ENCODE results near the gene SULT1B1. TPM values are rescaled to one million over a fixed set of nuclear protein-coding genes. Genes with fewer than 3 reads are reported as not detected.

Gene SULT1B1
- total RNA-seq, 1 donor from 2014 or later = 1.2 TPM

- peaks cover 22% of the 10 kb centered on the region for H3K4me1 Mint-ChIP-seq (ENCODE audit: unreplicated experiment)
- TF ChIP-seq CTCF (IDR thresholded peaks at IDR 0.05) = no peak
- H3K36me3 Mint-ChIP-seq (ENCODE audit: unreplicated experiment) = no peaks in the 10 kb centered on the region
- H3K27me3 Mint-ChIP-seq (ENCODE audit: unreplicated experiment) = no peaks in the 10 kb centered on the region
- H3K9me3 Mint-ChIP-seq (ENCODE audit: unreplicated experiment) = peaks cover 7% of the 10 kb centered on the region
- H3K4me3 Mint-ChIP-seq (ENCODE audit: unreplicated experiment) = no peak overlapping the region
- no peak for DNase-seq (ENCODE audit: extremely low spot score, unreplicated experiment)
- H3K27ac Mint-ChIP-seq (ENCODE audit: unreplicated experiment) = peak overlapping the region; percentile 82
Observed at GRCh38 chr4:69718396-69719271, 41.8 kb downstream of the SULT1B1 start.

- Mint-ChIP-seq H3K27ac (ENCODE audit: unreplicated experiment) (peak overlapping the region; percentile 82), H3K27me3 (ENCODE audit: unreplicated experiment) (no peaks in the 10 kb centered on the region), H3K9me3 (ENCODE audit: unreplicated experiment) (peaks cover under 1% of the 10 kb centered on the region), H3K4me1 (ENCODE audit: unreplicated experiment) (peaks cover 22% of the 10 kb centered on the region), H3K4me3 (ENCODE audit: unreplicated experiment) (no peak overlapping the region), H3K36me3 (ENCODE audit: unreplicated experiment) (no peaks in the 10 kb centered on the region)
- DNase-seq (ENCODE audit: extremely low spot score, unreplicated experiment) = no peak
- TF ChIP-seq CTCF (IDR thresholded peaks at IDR 0.05) = no peak
Observed at GRCh38 chr4:69717778-69718177, 42.6 kb downstream of the SULT1B1 start.

GRCh38 chr4:69716654-69717053 lies 43.8 kb downstream of the SULT1B1 start:
- DNase-seq (ENCODE audit: extremely low spot score, unreplicated experiment) = no peak
- Mint-ChIP-seq H3K9me3 (ENCODE audit: unreplicated experiment) (no peaks in the 10 kb centered on the region), H3K36me3 (ENCODE audit: unreplicated experiment) (no peaks in the 10 kb centered on the region), H3K4me3 (ENCODE audit: unreplicated experiment) (no peak overlapping the region), H3K27ac (ENCODE audit: unreplicated experiment) (no peak overlapping the region), H3K4me1 (ENCODE audit: unreplicated experiment) (peaks cover 17% of the 10 kb centered on the region), H3K27me3 (ENCODE audit: unreplicated experiment) (no peaks in the 10 kb centered on the region)
- TF ChIP-seq CTCF (IDR thresholded peaks at IDR 0.05) = no peak

- no peaks in the 10 kb centered on the region for H3K27me3 Mint-ChIP-seq (ENCODE audit: unreplicated experiment)
- no peak overlapping the region for H3K27ac Mint-ChIP-seq (ENCODE audit: unreplicated experiment)
- TF ChIP-seq CTCF (IDR thresholded peaks at IDR 0.05) = no peak
- DNase-seq (ENCODE audit: extremely low spot score, unreplicated experiment) = no peak
- no peaks in the 10 kb centered on the region for H3K36me3 Mint-ChIP-seq (ENCODE audit: unreplicated experiment)
- H3K9me3 Mint-ChIP-seq (ENCODE audit: unreplicated experiment) = no peaks in the 10 kb centered on the region
- H3K4me3 Mint-ChIP-seq (ENCODE audit: unreplicated experiment) = no peak overlapping the region
- peaks cover 14% of the 10 kb centered on the region for H3K4me1 Mint-ChIP-seq (ENCODE audit: unreplicated experiment)
Observed at GRCh38 chr4:69714086-69714485, 46.3 kb downstream of the SULT1B1 start.

GRCh38 chr4:69713593-69713992 lies 46.8 kb downstream of the SULT1B1 start:
- Mint-ChIP-seq H3K36me3 (ENCODE audit: unreplicated experiment) (no peaks in the 10 kb centered on the region), H3K27ac (ENCODE audit: unreplicated experiment) (no peak overlapping the region), H3K4me3 (ENCODE audit: unreplicated experiment) (no peak overlapping the region), H3K9me3 (ENCODE audit: unreplicated experiment) (no peaks in the 10 kb centered on the region), H3K27me3 (ENCODE audit: unreplicated experiment) (no peaks in the 10 kb centered on the region), H3K4me1 (ENCODE audit: unreplicated experiment) (peaks cover 10% of the 10 kb centered on the region)
- TF ChIP-seq CTCF (IDR thresholded peaks at IDR 0.05) = no peak
- no peak for DNase-seq (ENCODE audit: extremely low spot score, unreplicated experiment)

Measured in osteocyte (in vitro differentiated cells).